ENCODE data around the gene RAD51D. TPM values are rescaled to one million over a fixed set of nuclear protein-coding genes. Genes with fewer than 3 reads are reported as not detected.

Gene RAD51D
- 32.6 and 35.2 TPM in 2 replicates for total RNA-seq

DNA sequence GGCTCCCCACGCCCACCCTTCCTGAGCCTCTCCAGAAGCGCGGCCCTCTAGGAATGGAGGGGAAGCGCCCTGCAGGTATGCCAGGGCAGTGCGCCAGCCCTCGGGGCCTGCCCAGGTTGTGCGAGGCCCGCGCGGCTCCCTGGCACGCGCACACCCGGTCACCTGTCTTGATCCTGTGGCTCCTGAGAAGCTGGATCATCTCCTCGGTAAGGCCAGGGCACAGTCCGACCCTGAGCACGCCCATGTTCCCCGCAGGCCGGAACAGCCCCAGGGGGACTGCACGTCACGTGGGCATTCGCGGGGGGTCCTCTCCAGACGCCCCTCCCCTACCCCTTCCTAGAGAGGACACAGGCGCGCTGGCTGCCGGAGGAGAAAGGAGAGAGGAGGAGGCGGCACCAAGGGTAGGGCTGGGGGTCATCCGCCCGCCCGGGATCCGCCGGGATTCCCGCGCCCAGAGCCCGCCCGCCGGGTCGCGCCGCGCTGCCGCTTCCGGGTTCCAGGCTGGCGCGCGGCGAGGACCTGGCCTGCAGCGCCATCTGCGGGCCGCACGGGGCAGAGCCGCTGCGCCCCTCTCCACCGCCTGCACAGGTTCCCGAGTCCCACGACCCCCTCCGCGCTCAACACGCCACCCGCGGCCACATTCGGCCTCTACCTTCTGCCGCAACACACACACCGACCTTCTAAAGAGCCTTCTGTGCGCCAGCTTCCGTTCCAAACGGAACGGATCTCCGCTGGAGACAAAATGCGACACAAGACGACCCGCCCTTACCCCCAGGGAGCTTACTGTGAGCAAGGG lies at the start of gene RAD51D:
TSS of gene RAD51D (minus strand) at position 491 of the 796 bp plus-strand sequence. CDS start at position 244, 247 bp downstream.
- no peaks in the 10 kb centered on the region for H3K9me3 Mint-ChIP-seq
- peaks cover 22% of the 10 kb centered on the region for H3K36me3 Mint-ChIP-seq (ENCODE audit: low read depth)
- intact Hi-C loops (cut with micrococcal nuclease), result loop anchor here (1.0 to 5.0 kb wide), 8 partner anchors 30 to 699 kb away; partner anchors contain the start of genes CCT6B and ZNF830
- DNase-seq, result peak; percentile 94
- peak within 1 kb of the TSS; percentile 94 for H3K4me3 Mint-ChIP-seq
- no peaks in the 10 kb centered on the region for H3K27me3 Mint-ChIP-seq
- H3K27ac Mint-ChIP-seq, result peak within 1 kb of the TSS; percentile 89
- peaks cover 36% of the 10 kb centered on the region for H3K4me1 Mint-ChIP-seq

DNA sequence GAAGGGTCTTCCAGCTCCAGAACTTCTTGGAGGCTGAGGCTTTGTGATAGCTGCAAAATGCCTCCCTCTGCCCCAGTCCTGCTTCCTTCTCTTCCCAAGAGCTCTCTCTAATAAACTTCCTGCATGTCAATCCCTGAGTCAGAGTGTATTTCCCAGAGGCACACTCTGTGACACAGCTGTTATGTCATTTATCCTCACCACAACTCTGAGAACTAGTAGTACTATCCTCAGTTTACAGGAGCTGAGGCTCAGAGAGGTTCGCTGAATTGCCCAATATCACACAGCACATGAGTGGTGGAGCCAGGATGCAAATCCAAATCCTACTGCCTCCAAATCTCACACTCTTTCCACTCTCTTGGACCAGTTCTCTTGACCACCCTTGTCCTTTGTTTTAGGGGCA lies 48.0 kb upstream of the RAD51D start:
- Mint-ChIP-seq H3K27me3 (no peaks in the 10 kb centered on the region), H3K4me1 (peaks cover 22% of the 10 kb centered on the region), H3K27ac (no peak overlapping the region), H3K36me3 (ENCODE audit: low read depth) (no peaks in the 10 kb centered on the region), H3K4me3 (no peak overlapping the region), H3K9me3 (no peaks in the 10 kb centered on the region)
- DNase-seq, result no peak
- intact Hi-C loops (cut with micrococcal nuclease), result no loop called here

DNA sequence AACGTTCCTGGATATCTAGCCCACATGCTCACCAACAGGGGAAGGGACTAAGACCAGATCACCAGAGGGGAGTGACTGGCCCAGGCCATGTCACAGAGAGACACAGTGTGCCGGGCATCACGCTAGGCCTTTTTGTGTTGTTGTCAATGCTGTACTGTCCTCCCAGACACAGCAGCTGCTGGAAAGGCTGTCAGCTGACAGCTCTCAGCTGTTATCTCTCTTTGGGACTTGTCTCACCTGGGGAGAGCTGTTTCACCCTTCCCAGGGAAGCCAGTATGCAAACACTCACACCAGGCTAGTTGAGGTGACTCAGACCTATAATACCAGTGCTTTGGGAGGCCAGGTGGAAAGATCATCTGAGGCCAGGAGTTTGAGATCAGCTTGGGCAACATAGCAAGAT lies 47.4 kb upstream of the RAD51D start:
- no peaks in the 10 kb centered on the region for H3K27me3 Mint-ChIP-seq
- H3K9me3 Mint-ChIP-seq, result no peaks in the 10 kb centered on the region
- no peaks in the 10 kb centered on the region for H3K36me3 Mint-ChIP-seq (ENCODE audit: low read depth)
- intact Hi-C loops (cut with micrococcal nuclease), result no loop called here
- DNase-seq, result no peak
- H3K4me3 Mint-ChIP-seq, result no peak overlapping the region
- no peak overlapping the region for H3K27ac Mint-ChIP-seq
- peaks cover 22% of the 10 kb centered on the region for H3K4me1 Mint-ChIP-seq

DNA sequence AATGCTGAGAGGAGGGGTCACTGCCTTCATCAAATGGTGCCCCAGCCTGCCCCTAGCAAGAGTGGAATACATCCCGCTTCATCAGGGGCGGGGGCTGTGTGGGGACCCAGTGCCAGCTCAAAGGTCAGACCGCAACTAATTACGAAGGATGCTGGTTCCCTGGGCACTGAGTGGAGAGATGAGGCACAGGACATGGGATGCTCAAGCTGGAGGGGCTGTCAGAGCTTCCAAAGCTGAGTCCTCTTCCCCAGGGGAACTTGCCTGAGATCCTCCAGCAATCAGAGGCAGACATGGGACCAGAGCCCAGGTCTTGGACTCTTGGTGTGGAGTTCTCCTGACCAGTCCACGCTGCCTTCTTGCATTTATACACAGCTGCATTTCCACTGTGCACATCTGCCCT lies 46.9 kb upstream of the RAD51D start:
- peaks cover 22% of the 10 kb centered on the region for H3K4me1 Mint-ChIP-seq
- intact Hi-C loops (cut with micrococcal nuclease), result no loop called here

DNA sequence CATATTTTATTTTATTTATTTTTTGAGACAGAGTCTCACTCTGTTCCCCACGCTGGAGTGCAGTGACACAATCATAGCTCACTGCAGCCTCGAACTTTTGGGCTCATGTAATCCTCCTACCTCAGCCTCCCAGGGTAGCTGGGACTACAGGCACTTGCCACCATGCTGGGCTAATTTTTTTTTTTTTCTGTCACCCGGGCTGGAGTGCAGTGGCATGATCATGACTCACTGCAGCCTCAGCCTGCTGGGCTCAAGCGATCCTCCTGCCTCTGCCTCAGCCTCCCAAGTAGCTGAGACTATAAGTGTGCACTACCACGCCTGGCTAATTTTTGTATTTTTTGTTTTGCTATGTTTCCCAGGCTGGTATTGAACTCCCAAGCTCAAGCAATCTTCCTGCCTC lies 45.1 kb upstream of the RAD51D start:
- DNase-seq, result no peak
- intact Hi-C loops (cut with micrococcal nuclease), result no loop called here
- H3K27me3 Mint-ChIP-seq, result no peaks in the 10 kb centered on the region
- no peaks in the 10 kb centered on the region for H3K36me3 Mint-ChIP-seq (ENCODE audit: low read depth)
- peaks cover 35% of the 10 kb centered on the region for H3K4me1 Mint-ChIP-seq
- H3K9me3 Mint-ChIP-seq, result no peaks in the 10 kb centered on the region
- H3K27ac Mint-ChIP-seq, result no peak overlapping the region
- H3K4me3 Mint-ChIP-seq, result no peak overlapping the region

More for the DNA sequence above, 46.9 kb upstream of the RAD51D start:
- H3K27me3 Mint-ChIP-seq, result no peaks in the 10 kb centered on the region
- H3K9me3 Mint-ChIP-seq, result no peaks in the 10 kb centered on the region
- no peak overlapping the region for H3K4me3 Mint-ChIP-seq
- H3K36me3 Mint-ChIP-seq (ENCODE audit: low read depth), result no peaks in the 10 kb centered on the region
- no peak for DNase-seq
- H3K27ac Mint-ChIP-seq, result no peak overlapping the region

DNA sequence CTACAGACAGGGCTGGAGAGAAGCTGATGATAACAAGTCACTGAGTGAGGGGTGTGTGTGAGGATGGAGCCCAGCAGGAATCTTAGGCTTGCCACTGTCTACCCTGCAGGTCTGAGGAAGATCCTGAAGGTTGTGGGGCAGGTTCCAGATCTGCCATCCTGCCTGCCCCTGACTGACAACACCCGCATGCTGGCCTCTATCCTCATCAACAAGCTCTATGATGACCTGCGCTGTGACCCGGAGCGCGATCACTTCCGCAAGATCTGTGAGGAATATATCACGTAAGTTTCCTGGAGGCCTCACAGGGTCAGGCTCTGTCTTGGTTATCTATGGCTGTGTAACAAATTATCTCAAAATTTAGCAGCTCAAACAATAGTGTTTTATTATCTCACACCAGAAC lies 44.2 kb upstream of the RAD51D start:
- Mint-ChIP-seq H3K9me3 (no peaks in the 10 kb centered on the region), H3K4me1 (peaks cover 36% of the 10 kb centered on the region), H3K27ac (no peak overlapping the region), H3K27me3 (no peaks in the 10 kb centered on the region), H3K4me3 (no peak overlapping the region), H3K36me3 (ENCODE audit: low read depth) (no peaks in the 10 kb centered on the region)
- intact Hi-C loops (cut with micrococcal nuclease), result no loop called here
- no peak for DNase-seq

DNA sequence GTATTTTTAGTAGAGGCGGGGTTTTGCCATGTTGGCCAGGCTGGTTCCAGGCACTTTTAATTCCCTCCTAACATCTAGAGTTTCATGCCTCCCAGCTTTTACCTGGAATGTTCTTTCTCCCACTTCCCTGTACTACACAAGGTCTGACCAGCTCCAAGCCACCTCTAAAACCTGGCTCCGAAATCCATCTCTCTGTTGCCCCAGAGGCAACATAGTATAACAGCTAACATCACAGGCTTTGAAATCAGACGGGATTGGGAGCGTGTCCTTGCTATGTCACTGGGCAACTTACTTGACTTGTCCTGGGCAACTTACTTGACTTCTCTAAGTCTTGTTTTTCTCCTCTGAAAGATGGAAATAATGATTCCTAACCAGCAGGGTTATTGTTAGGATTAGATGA lies 43.1 kb upstream of the RAD51D start:
- intact Hi-C loops (cut with micrococcal nuclease), result no loop called here
- Mint-ChIP-seq H3K4me1 (peaks cover 36% of the 10 kb centered on the region), H3K27ac (no peak overlapping the region), H3K9me3 (peaks cover 4% of the 10 kb centered on the region), H3K27me3 (peaks cover 2% of the 10 kb centered on the region), H3K4me3 (no peak overlapping the region), H3K36me3 (ENCODE audit: low read depth) (no peaks in the 10 kb centered on the region)
- no peak for DNase-seq

DNA sequence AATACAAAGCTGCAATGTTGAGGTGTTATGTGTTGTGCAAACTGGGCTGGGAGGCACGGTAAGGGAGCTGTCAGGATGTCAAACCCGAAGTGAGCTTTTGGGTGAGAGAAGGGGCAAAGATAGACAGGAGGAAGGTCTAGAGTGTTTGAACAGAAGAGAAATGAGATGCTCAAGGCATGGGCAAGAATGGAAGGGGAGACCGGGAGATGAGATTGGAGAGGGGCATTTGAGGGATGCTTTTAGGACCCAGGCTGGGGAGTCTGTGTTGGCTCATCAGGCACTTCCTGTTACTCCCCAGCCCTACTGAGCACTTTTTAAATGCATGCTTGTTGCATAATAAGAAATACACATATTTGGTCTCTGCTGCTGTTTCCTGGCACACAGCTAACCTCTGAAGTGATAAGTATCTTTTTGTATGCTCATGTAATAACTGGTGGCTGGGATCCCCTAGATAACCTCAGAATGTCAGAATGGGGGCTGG lies 41.7 kb upstream of the RAD51D start:
- Mint-ChIP-seq H3K36me3 (ENCODE audit: low read depth) (no peaks in the 10 kb centered on the region), H3K27ac (peak overlapping the region; percentile 10), H3K9me3 (peaks cover 4% of the 10 kb centered on the region), H3K27me3 (peaks cover 2% of the 10 kb centered on the region), H3K4me3 (peak overlapping the region; percentile 24), H3K4me1 (peaks cover 34% of the 10 kb centered on the region)
- DNase-seq, result peak; percentile 71
- intact Hi-C loops (cut with micrococcal nuclease), result no loop called here

DNA sequence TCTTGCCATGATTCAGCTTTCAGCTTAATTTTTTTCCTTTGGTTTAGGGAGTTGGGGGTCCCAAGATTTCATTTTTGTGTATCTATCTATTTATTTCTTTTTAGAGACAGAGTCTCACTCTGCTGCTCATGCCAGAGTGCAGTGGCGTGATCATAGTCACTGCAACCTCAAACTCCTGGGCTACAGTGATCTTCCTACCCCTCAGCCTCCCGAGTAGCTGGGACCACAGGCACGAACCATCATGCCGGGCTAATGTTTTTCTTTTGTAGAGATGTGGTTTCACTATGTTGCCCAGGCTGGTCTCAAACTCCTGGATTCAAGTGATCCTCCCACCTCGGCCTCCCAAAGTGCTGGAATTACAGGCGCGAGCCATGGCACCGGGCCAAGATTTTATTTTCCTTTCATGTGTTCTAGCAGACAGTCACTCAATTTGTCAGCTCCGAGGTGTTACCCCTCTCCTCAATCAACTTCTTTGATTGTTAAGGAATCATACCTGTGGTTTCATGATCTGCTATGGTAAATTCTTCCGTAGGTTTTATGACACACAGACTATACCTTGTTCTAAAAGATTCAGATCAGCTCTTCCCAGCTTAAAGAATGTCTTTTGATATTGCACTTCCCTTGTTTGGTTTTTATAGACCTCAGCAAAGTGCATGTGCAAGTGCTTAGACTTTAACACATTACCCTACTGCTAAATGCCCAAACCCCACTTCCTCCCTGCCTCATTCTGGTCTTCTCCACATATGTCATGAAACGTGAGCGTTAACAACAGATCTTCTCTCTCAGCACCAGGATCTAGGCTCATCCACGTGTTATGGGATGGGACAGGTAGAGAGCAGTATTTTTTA lies 40.9 kb upstream of the RAD51D start:
- H3K9me3 Mint-ChIP-seq, result peaks cover 4% of the 10 kb centered on the region
- peak overlapping the region; percentile 10 for H3K27ac Mint-ChIP-seq
- H3K4me3 Mint-ChIP-seq, result peak overlapping the region; percentile 24
- H3K36me3 Mint-ChIP-seq (ENCODE audit: low read depth), result no peaks in the 10 kb centered on the region
- intact Hi-C loops (cut with micrococcal nuclease), result no loop called here
- peaks cover 2% of the 10 kb centered on the region for H3K27me3 Mint-ChIP-seq
- DNase-seq, result peak; percentile 66
- H3K4me1 Mint-ChIP-seq, result peaks cover 32% of the 10 kb centered on the region

DNA sequence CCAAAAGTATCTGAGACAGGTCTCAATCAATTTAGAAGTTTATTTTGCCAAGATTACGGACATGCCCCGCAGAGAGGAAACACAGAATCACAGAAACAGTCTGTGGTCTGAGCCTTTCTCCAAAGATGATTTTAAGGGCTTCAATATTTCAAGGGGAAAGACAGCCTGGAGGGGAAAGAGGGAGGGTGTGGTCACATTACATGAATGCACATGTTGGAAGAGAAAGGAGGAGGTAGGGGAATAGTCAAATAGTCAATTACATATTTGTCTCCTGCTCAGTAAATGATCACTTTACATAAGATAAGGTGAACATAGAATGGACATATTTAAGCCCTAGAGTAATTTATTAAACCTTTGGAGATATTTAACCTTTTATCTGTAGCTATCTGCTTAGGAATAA lies 40.3 kb upstream of the RAD51D start:
- Mint-ChIP-seq H3K9me3 (peaks cover 4% of the 10 kb centered on the region), H3K4me3 (no peak overlapping the region), H3K36me3 (ENCODE audit: low read depth) (no peaks in the 10 kb centered on the region), H3K27ac (no peak overlapping the region), H3K27me3 (peaks cover 2% of the 10 kb centered on the region), H3K4me1 (peaks cover 31% of the 10 kb centered on the region)
- DNase-seq, result no peak
- intact Hi-C loops (cut with micrococcal nuclease), result no loop called here

DNA sequence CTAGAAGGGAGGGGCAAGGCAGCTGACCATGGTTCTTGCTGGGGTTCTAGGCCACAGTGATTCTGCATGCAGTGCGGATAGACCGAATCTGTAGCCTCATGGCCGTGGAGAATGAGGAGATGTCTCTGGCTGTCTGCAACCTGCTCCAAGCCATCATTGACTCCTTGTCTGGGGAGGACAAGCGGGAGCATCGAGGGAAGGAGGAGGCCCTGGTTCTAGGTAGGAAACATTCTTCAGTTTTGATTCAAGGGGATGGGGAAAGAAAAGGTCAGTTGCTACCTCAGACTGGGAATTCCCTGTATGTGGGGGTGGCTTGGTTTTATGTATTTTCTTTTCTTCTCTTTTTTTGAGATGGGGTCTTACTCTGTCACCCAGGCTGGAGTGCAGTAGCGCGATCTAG lies 35.6 kb upstream of the RAD51D start:
- H3K36me3 Mint-ChIP-seq (ENCODE audit: low read depth), result no peaks in the 10 kb centered on the region
- intact Hi-C loops (cut with micrococcal nuclease), result no loop called here
- no peak overlapping the region for H3K27ac Mint-ChIP-seq
- H3K9me3 Mint-ChIP-seq, result peaks cover 4% of the 10 kb centered on the region
- H3K4me1 Mint-ChIP-seq, result peaks cover 8% of the 10 kb centered on the region
- H3K27me3 Mint-ChIP-seq, result peaks cover 13% of the 10 kb centered on the region
- no peak for DNase-seq
- no peak overlapping the region for H3K4me3 Mint-ChIP-seq

DNA sequence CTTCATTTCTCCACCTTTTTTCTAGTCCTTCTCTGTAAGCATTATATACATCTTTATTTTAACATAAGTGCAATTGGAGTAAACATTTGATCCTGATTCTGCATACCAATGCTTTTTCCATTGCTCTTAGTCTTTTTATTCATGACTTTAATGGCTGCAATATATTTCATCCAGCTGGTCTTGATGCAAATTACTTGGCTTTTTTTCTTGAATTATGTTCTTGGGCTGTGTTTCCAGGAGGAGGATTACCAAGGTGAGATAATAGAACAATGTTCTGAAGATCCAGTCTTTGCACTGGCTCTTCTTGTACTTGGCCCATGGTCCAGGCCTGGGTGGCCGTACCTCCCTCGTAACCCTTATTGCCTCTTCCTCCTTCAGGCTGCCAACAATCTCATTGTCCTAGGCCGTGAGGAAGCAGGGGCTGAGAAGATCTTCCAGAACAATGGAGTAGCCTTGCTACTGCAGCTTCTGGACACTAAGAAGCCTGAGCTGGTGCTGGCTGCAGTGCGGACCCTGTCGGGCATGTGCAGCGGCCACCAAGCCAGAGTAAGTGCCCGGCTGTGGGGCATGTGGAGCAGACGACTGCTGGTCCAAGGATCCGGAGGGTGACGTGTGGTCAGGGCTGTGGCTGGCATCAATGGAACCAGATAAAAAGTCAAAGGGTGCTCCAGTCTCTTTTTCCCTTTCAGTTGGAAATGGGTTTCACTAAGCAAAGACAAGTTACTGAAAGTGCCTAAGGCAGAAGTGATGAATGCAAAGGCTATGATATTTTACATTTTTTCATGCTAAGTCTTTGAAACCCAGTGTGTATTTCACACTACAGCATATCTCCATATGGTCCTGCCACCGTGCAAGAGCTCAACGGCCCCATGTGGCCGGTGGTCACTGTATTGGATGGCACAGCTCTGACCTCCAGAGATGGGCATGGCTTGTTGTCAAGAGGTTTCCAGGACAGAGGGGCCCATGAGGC lies 34.8 kb upstream of the RAD51D start:
- intact Hi-C loops (cut with micrococcal nuclease), result no loop called here
- Mint-ChIP-seq H3K27ac (no peak overlapping the region), H3K27me3 (peaks cover 13% of the 10 kb centered on the region), H3K36me3 (ENCODE audit: low read depth) (no peaks in the 10 kb centered on the region), H3K4me1 (peaks cover 2% of the 10 kb centered on the region), H3K9me3 (peaks cover 4% of the 10 kb centered on the region), H3K4me3 (no peak overlapping the region)
- no peak for DNase-seq

DNA sequence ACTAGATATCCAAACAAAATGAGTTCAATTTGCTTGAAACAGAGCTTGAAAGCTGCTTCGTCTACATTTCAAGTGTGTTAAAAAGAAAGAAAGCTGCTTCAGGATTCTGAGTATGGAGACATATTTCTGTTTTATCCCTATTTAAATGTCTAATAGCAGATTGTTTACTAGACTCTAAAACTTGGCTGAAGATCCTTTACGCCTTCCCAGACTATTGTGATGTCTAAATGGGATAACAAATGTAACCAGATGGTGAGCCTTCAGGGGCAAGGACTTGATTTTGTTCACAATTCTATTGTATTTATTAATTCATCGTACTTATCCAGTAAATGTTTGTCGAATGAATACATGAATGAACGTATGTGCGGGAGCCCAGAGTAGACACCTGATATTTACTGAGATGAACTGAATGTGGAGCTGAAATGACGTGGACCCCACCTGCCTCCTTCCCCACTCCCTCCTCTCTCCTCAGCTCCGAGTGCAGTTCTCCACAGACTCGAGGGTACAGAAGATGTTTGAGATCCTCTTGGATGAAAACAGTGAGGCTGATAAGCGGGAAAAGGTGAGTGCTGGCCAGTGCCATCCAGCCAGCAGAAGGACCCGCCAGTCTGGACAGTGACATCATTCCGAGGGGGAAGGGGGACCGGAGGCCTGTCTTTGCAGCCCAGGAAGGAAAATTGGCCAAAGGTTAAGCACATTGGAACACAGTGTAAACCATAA lies 32.9 kb upstream of the RAD51D start:
- H3K9me3 Mint-ChIP-seq, result no peaks in the 10 kb centered on the region
- H3K36me3 Mint-ChIP-seq (ENCODE audit: low read depth), result no peaks in the 10 kb centered on the region
- DNase-seq, result no peak
- H3K27me3 Mint-ChIP-seq, result peaks cover 10% of the 10 kb centered on the region
- peaks cover 2% of the 10 kb centered on the region for H3K4me1 Mint-ChIP-seq
- no peak overlapping the region for H3K27ac Mint-ChIP-seq
- H3K4me3 Mint-ChIP-seq, result no peak overlapping the region
- intact Hi-C loops (cut with micrococcal nuclease), result no loop called here

Measured in activated CD4-positive, alpha-beta T cell treated with anti-CD3 and anti-CD28 coated beads, Interleukin-2, amount 10 ng/mL, durations not matched to agents 24 days and 14 days (primary cell).